Endothelial cell of umbilical vein (primary cell): ENCODE data around the gene C16orf74. TPM values are rescaled to one million over a fixed set of nuclear protein-coding genes. Genes with fewer than 3 reads are reported as not detected.

Experiments used
- microRNA counts: library from miRNA; unstranded; fragments of <30 nt; microRNA quantifications from one replicate; lab custom pipeline; 2016
- microRNA-seq: library from miRNA; unstranded; fragments of <30 nt; microRNA quantifications from one replicate; pipeline ENCODE4 v1.2.0, GENCODE V29; 2021; ENCODE audit warnings: borderline number of aligned reads, borderline replicate concordance
- polyA plus RNA-seq, 4 experiments: library from polyadenylated mRNA; depleted of rRNA in 3 of 4; stranded (reverse) in 3 of 4; unstranded in 1 of 4; fragments of >200 nt; gene quantifications; 2 replicates each; pipeline versions ENCODE4 v1.2.1 to v1.2.3, GENCODE V29; 2011 to 2012; ENCODE audit warnings: missing spikeins in 1 of 4
- small RNA-seq: library from RNA; depleted of rRNA; stranded (forward); fragments of <200 nt; gene quantifications from one replicate; pipeline ENCODE3, GENCODE V24; 2012; ENCODE audit warnings: low replicate concordance, low read depth; ENCODE audit not compliant: insufficient read depth, insufficient read length
- total RNA-seq: library from RNA; stranded (reverse); gene quantifications from 2 replicates; pipeline ENCODE4 v1.2.3, GENCODE V29; 2021

Gene C16orf74
- total and polyA plus RNA-seq, 2 donors (not counting 3 experiments of a cell fraction or from before 2014, with no cell fraction given) = 12.1 to 38.7 TPM

MicroRNAs within 50 kb of the gene (microRNA counts, 767-probe panel; counts per million panel counts)
- 723 counts per million, percentile 96 among the panel's probes with 10 or more counts for microRNA hsa-miR-1910 (lab: Ali Mortazavi, UCI)

Small RNA genes lying within 50 kb of the gene (microRNA-seq; reads per million reads assigned to microRNA genes)
- 9.6 reads per million, percentile 24 among the genes with 10 or more reads in this experiment for gene MIR1910

Small RNA genes lying within 50 kb of the gene (small RNA-seq; reads per million reads assigned to genes)
- not detected for gene RN7SL381P
- not detected for gene RNU1-103P

Other genes starting within 250 kb of the C16orf74 start
- gene GSE1, start 137.8 kb downstream of the C16orf74 start, total RNA-seq = 14.2 and 18.3 TPM in 2 replicates
- gene GSE1, start 137.8 kb downstream of the C16orf74 start, polyA plus RNA-seq = 4.2 TPM in 2 replicates
- gene GINS2, start 62.1 kb downstream of the C16orf74 start, total RNA-seq = 24.1 and 26.7 TPM in 2 replicates
- 7.9 and 10.4 TPM in 2 replicates for gene GINS2, start 62.1 kb downstream of the C16orf74 start, polyA plus RNA-seq
- 51.1 and 51.2 TPM in 2 replicates for gene EMC8, start 48.4 kb upstream of the C16orf74 start, total RNA-seq
- gene EMC8, start 48.4 kb upstream of the C16orf74 start, polyA plus RNA-seq = 59.6 and 59.7 TPM in 2 replicates
- gene COX4I1, start 48.6 kb upstream of the C16orf74 start, total RNA-seq = 535 and 560 TPM in 2 replicates
- 795 and 953 TPM in 2 replicates for gene COX4I1, start 48.6 kb upstream of the C16orf74 start, polyA plus RNA-seq
- not detected in 2 replicates for gene IRF8, start 148.1 kb upstream of the C16orf74 start, total RNA-seq
- gene IRF8, start 148.1 kb upstream of the C16orf74 start, polyA plus RNA-seq = 0.08 TPM in 1 of 2 replicates, not detected in the other